ENCODE results near the gene ARHGDIB.

Gene ARHGDIB

DNA sequence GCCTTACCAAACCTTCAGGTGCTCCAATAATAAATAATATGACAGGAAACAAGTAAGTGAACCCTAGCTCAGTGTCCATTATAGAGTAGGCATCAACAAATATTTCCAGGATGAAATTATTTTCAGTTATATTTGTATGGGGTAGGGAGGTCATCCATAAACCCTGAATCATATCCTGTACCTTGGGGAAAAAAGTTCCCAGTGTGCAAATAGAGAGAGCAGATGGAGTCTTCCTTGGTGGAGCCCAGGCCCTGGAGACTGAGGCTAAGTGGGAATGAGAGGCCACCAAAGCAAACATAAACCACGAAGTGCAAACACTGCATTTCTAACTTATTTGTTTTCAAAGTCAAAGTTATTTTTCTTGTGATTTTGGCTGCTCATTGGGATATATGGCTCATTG lies 14.5 kb downstream of the ARHGDIB start:
- H3K27ac Mint-ChIP-seq: peak overlapping the region; percentile 55
- peaks cover 97% of the 10 kb centered on the region for H3K36me3 Mint-ChIP-seq (ENCODE audit: low read depth)
- intact Hi-C loops (cut with micrococcal nuclease): no loop called here
- H3K27me3 Mint-ChIP-seq: no peaks in the 10 kb centered on the region
- H3K9me3 Mint-ChIP-seq: no peaks in the 10 kb centered on the region
- peaks cover 65% of the 10 kb centered on the region for H3K4me1 Mint-ChIP-seq (ENCODE audit: low read depth)
- no peak overlapping the region for H3K4me3 Mint-ChIP-seq

DNA sequence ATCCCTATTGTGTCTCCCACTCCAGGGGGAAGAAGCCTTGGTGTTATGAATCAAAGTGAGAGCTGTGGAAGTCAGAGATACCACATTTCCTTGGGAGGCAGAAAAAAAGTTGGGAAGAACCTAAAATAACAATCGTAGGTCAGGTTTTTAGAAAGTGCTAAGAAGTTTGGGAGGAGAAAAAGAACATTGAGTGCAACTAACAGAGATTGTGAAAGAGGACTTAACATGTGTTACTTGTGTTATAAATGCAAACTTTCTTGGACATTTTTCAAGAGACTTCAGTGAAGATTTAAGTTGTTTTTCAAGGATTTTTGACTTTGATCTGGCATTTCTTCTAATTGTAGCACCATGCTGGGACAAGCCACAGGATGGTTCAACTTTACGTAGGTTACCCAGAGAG lies 15.2 kb downstream of the ARHGDIB start:
- no peaks in the 10 kb centered on the region for H3K9me3 Mint-ChIP-seq
- peak overlapping the region; percentile 55 for H3K27ac Mint-ChIP-seq
- peaks cover 59% of the 10 kb centered on the region for H3K4me1 Mint-ChIP-seq (ENCODE audit: low read depth)
- H3K27me3 Mint-ChIP-seq: no peaks in the 10 kb centered on the region
- peaks cover 97% of the 10 kb centered on the region for H3K36me3 Mint-ChIP-seq (ENCODE audit: low read depth)
- intact Hi-C loops (cut with micrococcal nuclease): no loop called here
- no peak overlapping the region for H3K4me3 Mint-ChIP-seq

DNA sequence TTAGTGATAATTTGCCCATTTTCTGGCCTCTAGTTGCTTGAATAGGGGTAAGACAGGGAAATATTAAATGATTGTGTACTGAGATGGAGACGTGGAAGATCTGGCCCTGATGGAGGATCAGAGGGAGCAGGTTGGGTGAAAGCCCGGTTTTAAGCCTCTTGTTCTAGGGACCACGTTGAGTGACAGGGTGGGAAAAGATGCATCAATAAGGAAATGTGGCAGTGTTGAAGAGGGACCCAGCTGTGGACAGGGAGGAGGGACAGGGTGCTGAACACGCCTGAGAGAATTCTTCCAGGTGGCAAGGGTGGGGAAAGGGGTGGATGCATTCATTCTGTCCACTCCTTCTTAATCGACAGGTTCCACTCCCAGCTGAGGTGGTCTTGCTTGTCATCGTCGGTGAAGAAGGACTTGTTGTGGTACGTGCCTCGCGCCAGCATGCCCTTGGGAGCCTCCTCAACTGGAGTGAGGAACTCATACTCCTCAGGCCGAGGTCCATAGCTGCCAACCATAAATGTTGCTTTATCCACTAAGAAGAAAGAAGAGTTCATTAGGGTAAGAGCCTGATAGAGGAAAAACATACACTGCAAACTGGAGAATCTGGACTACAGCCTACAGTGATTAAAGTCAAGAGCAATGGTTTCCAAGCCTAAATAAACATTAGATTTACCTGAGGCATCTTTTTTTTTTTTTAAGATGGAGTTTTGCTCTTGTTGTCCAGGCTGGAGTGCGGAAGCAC lies 19.0 kb downstream of the ARHGDIB start:
- H3K27me3 Mint-ChIP-seq: no peaks in the 10 kb centered on the region
- intact Hi-C loops (cut with micrococcal nuclease): loop anchor here (5.0 kb wide), 1 partner anchor 95 kb away; no protein-coding TSS in a partner anchor
- H3K4me3 Mint-ChIP-seq: no peak overlapping the region
- H3K9me3 Mint-ChIP-seq: no peaks in the 10 kb centered on the region
- peak overlapping the region; percentile 4 for H3K27ac Mint-ChIP-seq
- peaks cover 49% of the 10 kb centered on the region for H3K4me1 Mint-ChIP-seq (ENCODE audit: low read depth)
- H3K36me3 Mint-ChIP-seq (ENCODE audit: low read depth): peaks cover 88% of the 10 kb centered on the region

DNA sequence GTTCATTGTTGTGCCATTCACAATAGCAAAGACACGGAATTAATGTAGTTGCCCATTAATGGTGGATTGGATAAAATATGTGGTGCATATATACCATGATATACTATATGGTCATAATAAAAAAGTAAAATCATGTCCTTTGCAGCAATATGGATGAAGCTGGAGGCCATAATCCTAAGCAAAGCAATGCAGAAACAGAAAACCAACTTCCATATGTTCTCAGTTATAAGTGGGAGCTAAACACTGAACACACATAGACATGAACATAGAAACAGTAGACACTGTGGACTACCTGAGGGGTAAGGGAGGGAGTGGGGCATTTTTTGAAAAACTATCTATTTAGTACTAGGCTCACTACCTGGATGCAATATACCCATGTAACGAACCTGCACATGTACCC lies 20.0 kb downstream of the ARHGDIB start:
- intact Hi-C loops (cut with micrococcal nuclease): loop anchor here (5.0 kb wide), 1 partner anchor 94 kb away; no protein-coding TSS in a partner anchor
- no peaks in the 10 kb centered on the region for H3K9me3 Mint-ChIP-seq
- no peaks in the 10 kb centered on the region for H3K27me3 Mint-ChIP-seq
- H3K27ac Mint-ChIP-seq: no peak overlapping the region
- no peak overlapping the region for H3K4me3 Mint-ChIP-seq
- peaks cover 85% of the 10 kb centered on the region for H3K36me3 Mint-ChIP-seq (ENCODE audit: low read depth)
- H3K4me1 Mint-ChIP-seq (ENCODE audit: low read depth): peaks cover 40% of the 10 kb centered on the region

DNA sequence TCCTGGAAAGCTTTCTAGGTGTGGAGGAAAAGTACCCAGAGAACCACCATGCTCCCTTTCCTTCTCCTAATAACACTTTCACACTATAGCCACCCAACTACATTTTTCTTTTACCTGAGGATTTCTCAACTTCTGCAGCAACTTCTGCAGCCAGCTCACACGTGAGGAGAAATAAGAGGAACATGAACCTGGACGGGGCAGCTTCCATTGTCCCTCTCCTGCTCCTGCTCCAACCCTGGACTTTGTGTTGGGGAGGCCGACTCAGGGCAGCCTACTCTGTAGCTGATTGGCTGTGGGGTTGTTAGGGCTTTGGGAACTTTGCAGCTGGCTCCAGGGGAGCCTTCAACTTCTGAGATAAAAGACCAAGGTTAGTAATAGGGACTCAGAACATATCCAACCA lies 23.1 kb downstream of the ARHGDIB start, which contains the start of gene ERP27:
Gene ERP27, minus strand, starts transcription at position 237 of the 400 bp plus-strand sequence. Its CDS starts 29 bp downstream, at position 208.
- no peak within 1 kb of the TSS for H3K4me3 Mint-ChIP-seq

DNA sequence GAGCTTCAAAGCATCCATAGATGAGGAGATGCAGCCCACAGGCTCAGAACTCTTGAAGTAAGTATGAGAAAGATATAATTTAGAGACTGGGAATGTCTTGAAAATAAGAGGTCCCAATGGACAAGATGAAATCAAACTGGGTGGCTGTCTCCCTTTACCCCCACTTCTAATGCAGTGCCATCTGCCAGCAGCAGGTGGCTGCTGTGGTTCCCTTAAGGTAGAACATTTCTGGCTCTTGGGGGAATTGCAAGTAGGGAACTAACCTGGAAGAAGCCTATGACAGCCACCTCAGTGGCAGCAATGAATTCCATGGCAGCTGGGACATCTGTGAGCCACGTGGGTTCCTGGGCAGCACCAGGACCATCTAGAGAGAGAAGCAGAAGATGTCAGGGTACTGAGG lies 23.7 kb downstream of the ARHGDIB start:
- Mint-ChIP-seq H3K27me3 (no peaks in the 10 kb centered on the region), H3K4me1 (ENCODE audit: low read depth) (peaks cover 29% of the 10 kb centered on the region), H3K9me3 (no peaks in the 10 kb centered on the region), H3K27ac (no peak overlapping the region), H3K4me3 (no peak overlapping the region), H3K36me3 (ENCODE audit: low read depth) (peaks cover 78% of the 10 kb centered on the region)
- intact Hi-C loops (cut with micrococcal nuclease): loop anchor here (5.0 kb wide), 1 partner anchor 60 kb away; no protein-coding TSS in a partner anchor

More for the DNA sequence above, 23.1 kb downstream of the ARHGDIB start, which contains the start of gene ERP27:
- Mint-ChIP-seq H3K27me3 (no peaks in the 10 kb centered on the region), H3K9me3 (no peaks in the 10 kb centered on the region), H3K4me1 (ENCODE audit: low read depth) (peaks cover 30% of the 10 kb centered on the region), H3K36me3 (ENCODE audit: low read depth) (peaks cover 78% of the 10 kb centered on the region), H3K27ac (no peak within 1 kb of the TSS)
- intact Hi-C loops (cut with micrococcal nuclease): loop anchor here (5.0 kb wide), 1 partner anchor 59 kb away; no protein-coding TSS in a partner anchor

- Mint-ChIP-seq H3K36me3 (ENCODE audit: low read depth) (peaks cover 78% of the 10 kb centered on the region), H3K4me1 (ENCODE audit: low read depth) (peaks cover 23% of the 10 kb centered on the region), H3K27ac (no peak overlapping the region), H3K4me3 (no peak overlapping the region), H3K27me3 (no peaks in the 10 kb centered on the region), H3K9me3 (no peaks in the 10 kb centered on the region)
- intact Hi-C loops (cut with micrococcal nuclease): loop anchor here (5.0 kb wide), 1 partner anchor 60 kb away; no protein-coding TSS in a partner anchor
Observed at GRCh38 chr12:14937014-14937413, 24.4 kb downstream of the ARHGDIB start.

- Mint-ChIP-seq H3K4me3 (no peak overlapping the region), H3K4me1 (ENCODE audit: low read depth) (peaks cover 20% of the 10 kb centered on the region), H3K9me3 (no peaks in the 10 kb centered on the region), H3K27me3 (no peaks in the 10 kb centered on the region), H3K36me3 (ENCODE audit: low read depth) (peaks cover 76% of the 10 kb centered on the region), H3K27ac (no peak overlapping the region)
- intact Hi-C loops (cut with micrococcal nuclease): loop anchor here (5.0 kb wide), 1 partner anchor 61 kb away; no protein-coding TSS in a partner anchor
Observed at GRCh38 chr12:14936224-14936861, 25.1 kb downstream of the ARHGDIB start.

GRCh38 chr12:14935031-14935430 lies 26.4 kb downstream of the ARHGDIB start:
- no peaks in the 10 kb centered on the region for H3K9me3 Mint-ChIP-seq
- H3K4me1 Mint-ChIP-seq (ENCODE audit: low read depth): peaks cover 10% of the 10 kb centered on the region
- peaks cover 64% of the 10 kb centered on the region for H3K36me3 Mint-ChIP-seq (ENCODE audit: low read depth)
- intact Hi-C loops (cut with micrococcal nuclease): loop anchor here (5.0 kb wide), 1 partner anchor 62 kb away; no protein-coding TSS in a partner anchor
- no peak overlapping the region for H3K4me3 Mint-ChIP-seq
- no peak overlapping the region for H3K27ac Mint-ChIP-seq
- H3K27me3 Mint-ChIP-seq: no peaks in the 10 kb centered on the region

- peaks cover 5% of the 10 kb centered on the region for H3K4me1 Mint-ChIP-seq (ENCODE audit: low read depth)
- no peak overlapping the region for H3K4me3 Mint-ChIP-seq
- no peaks in the 10 kb centered on the region for H3K9me3 Mint-ChIP-seq
- intact Hi-C loops (cut with micrococcal nuclease): no loop called here
- no peaks in the 10 kb centered on the region for H3K27me3 Mint-ChIP-seq
- H3K27ac Mint-ChIP-seq: no peak overlapping the region
- H3K36me3 Mint-ChIP-seq (ENCODE audit: low read depth): peaks cover 59% of the 10 kb centered on the region
Observed at GRCh38 chr12:14934511-14934910, 26.9 kb downstream of the ARHGDIB start.

GRCh38 chr12:14931791-14932560 lies 29.4 kb downstream of the ARHGDIB start:
- Mint-ChIP-seq H3K9me3 (no peaks in the 10 kb centered on the region), H3K4me3 (no peak overlapping the region), H3K27ac (no peak overlapping the region), H3K4me1 (ENCODE audit: low read depth) (no peaks in the 10 kb centered on the region), H3K36me3 (ENCODE audit: low read depth) (peaks cover 59% of the 10 kb centered on the region), H3K27me3 (no peaks in the 10 kb centered on the region)
- intact Hi-C loops (cut with micrococcal nuclease): no loop called here

DNA sequence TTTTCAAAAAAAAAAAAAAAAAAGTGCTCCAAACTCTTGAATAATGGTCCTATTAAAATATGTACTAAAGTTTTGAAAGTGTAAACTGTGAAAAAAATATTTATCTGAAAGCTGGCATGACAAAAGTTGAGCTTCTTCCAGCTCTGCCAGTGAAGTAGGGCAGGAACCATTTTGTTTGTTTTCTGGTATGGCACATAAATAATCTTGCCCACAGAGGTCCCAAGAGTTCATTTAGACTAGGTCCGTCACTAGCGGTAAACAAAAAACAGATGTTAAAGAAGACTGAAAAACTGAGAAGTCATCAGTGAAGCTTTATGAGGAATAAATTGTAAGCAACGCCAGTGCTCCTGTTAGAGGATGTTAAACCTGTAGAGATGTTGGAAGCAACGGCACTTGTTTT lies 30.0 kb downstream of the ARHGDIB start:
- no peaks in the 10 kb centered on the region for H3K4me1 Mint-ChIP-seq (ENCODE audit: low read depth)
- no peaks in the 10 kb centered on the region for H3K9me3 Mint-ChIP-seq
- peaks cover 56% of the 10 kb centered on the region for H3K36me3 Mint-ChIP-seq (ENCODE audit: low read depth)
- intact Hi-C loops (cut with micrococcal nuclease): no loop called here
- no peak overlapping the region for H3K4me3 Mint-ChIP-seq
- no peaks in the 10 kb centered on the region for H3K27me3 Mint-ChIP-seq
- no peak overlapping the region for H3K27ac Mint-ChIP-seq

DNA sequence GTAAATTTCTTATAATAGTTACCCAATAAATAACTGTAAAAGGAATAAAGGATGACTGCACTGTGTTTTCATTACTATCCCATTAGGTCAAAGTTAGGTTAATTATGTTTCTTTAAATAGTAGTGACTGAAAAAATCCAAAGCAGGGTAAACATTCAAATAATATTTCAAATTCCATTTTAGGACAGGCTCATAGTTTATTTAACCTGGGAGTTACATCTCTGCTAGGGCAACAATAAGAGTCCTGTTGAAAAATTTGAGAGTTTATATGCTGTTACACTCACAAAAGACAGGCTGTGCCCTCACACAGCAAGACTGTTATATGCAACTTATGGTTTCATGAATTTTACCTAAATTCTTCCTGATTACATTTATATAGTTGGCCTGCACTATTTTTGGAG lies 31.1 kb downstream of the ARHGDIB start:
- H3K27me3 Mint-ChIP-seq: no peaks in the 10 kb centered on the region
- H3K4me1 Mint-ChIP-seq (ENCODE audit: low read depth): no peaks in the 10 kb centered on the region
- no peaks in the 10 kb centered on the region for H3K9me3 Mint-ChIP-seq
- H3K4me3 Mint-ChIP-seq: no peak overlapping the region
- H3K27ac Mint-ChIP-seq: no peak overlapping the region
- intact Hi-C loops (cut with micrococcal nuclease): no loop called here
- H3K36me3 Mint-ChIP-seq (ENCODE audit: low read depth): peaks cover 50% of the 10 kb centered on the region

DNA sequence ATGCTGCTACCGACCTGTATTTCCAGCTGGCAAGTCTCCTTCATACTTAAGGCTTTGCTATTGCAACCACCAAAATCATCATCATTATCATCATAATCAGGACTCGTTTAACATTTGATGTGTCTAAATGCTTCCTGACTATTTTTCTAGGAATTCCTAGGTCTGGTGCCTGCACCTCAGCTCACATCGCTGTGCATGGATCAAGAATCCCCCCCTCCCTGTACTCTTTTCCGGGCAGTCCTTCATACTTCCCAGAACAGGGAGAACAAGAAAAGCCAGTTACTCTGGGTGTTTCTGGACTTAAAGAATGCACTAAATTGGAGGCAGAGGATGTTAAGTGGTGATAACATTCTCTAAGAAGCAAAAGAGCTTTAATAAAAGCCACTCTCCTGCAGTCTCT lies 32.5 kb downstream of the ARHGDIB start:
- H3K27ac Mint-ChIP-seq: no peak overlapping the region
- peaks cover 41% of the 10 kb centered on the region for H3K36me3 Mint-ChIP-seq (ENCODE audit: low read depth)
- H3K9me3 Mint-ChIP-seq: no peaks in the 10 kb centered on the region
- intact Hi-C loops (cut with micrococcal nuclease): no loop called here
- H3K4me1 Mint-ChIP-seq (ENCODE audit: low read depth): peaks cover 4% of the 10 kb centered on the region
- no peaks in the 10 kb centered on the region for H3K27me3 Mint-ChIP-seq
- no peak overlapping the region for H3K4me3 Mint-ChIP-seq

All from dendritic cell treated with granulocyte-macrophage colony-stimulating factor and Interleukin-4, amounts not matched to agents 40 ng/mL and 50 ng/mL, for 4 days (primary cell).